ENCODE results near the gene SOWAHD. TPM values are rescaled to one million over a fixed set of nuclear protein-coding genes. Genes with fewer than 3 reads are reported as not detected.

The SOWAHD gene, protein sequence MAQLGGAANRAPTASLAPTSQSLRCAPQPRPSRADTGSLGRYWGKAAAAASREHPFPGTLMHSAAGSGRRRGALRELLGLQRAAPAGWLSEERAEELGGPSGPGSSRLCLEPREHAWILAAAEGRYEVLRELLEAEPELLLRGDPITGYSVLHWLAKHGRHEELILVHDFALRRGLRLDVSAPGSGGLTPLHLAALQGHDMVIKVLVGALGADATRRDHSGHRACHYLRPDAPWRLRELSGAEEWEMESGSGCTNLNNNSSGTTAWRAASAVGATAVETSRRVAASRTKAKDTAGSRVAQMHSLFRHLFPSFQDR
- 1 to 10 TPM in 1 of 4 donors, under 1 TPM in 2, not detected in 1; 0.72 to 1.1 (median 0.79) TPM for total RNA-seq

- DNase-seq (ENCODE audit: low spot score) (no peak), ATAC-seq (ENCODE audit: low FRiP score) (peak; percentile 35)
- no peak for TF ChIP-seq CTCF (IDR thresholded peaks at IDR 0.05)
Measured at GRCh38 chrX:119757979-119758730, at the start of gene SOWAHD. SOWAHD (plus strand) TSS chrX:119758588; CDS start chrX:119758668, 80 bp downstream.

DNA sequence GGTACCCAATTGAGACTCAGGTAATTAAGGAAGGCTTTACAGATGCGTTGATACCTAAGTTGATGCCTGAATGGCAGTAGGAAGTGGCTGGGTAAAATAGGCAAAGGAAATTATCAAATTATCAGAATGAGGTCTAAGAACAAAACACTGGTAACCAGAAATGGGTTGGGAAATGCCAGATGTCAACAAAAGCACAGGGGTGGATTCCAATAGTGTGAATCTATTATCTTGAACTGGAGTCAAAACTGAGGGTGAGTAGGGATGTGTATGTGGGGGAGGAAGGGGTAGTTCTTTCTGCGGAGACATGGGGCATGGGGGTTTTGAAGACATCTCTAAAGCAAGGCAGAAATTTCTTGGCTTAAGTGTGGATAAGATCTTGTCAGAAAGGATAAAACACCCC lies 49.5 kb upstream of the SOWAHD start:
- no peak for DNase-seq (ENCODE audit: low spot score)
- ATAC-seq (ENCODE audit: low FRiP score) = no peak
- no peak for TF ChIP-seq CTCF (IDR thresholded peaks at IDR 0.05)

DNA sequence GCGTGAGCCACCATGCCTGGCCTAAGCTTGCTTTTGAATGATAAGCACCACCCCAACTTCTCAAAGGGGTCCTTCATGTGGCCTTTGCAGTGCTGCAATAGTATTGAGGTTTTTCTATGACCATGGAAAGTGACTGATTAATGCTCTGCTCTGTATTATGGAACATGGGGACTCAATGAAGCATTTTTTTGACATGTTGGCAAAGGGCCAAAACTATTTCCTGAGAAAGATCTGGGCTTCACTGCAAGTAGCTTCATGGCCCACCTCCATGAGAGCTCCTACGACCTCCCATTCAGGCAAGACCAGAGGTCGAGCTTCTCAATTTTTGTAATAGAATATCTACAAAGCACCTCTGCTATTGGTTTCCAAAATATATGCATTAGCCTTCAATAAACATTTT lies 48.8 kb upstream of the SOWAHD start:
- no peak for DNase-seq (ENCODE audit: low spot score)
- no peak for TF ChIP-seq CTCF (IDR thresholded peaks at IDR 0.05)
- no peak for ATAC-seq (ENCODE audit: low FRiP score)

DNA sequence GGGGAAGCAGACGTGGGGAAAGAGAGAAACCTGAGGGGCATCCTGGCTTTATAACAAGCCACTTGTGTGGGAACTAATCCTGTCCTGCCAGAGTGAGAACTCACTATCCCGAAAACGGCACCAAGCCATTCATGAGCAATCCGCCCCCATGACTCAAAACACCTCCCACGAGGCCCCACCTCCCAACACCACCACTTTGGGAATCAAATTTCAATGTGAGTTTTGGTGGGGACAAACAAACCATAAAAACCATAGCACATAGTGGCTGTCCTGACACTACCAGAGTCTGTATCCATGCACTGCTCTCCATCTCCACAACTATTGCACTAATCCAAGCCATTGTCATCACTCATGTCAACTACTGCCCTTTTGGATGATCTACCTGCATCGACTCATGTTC lies 36.9 kb upstream of the SOWAHD start:
- no peak for ATAC-seq (ENCODE audit: low FRiP score)
- no peak for TF ChIP-seq CTCF (IDR thresholded peaks at IDR 0.05)
- DNase-seq (ENCODE audit: low spot score) = no peak

- no peak for ATAC-seq (ENCODE audit: low FRiP score)
- TF ChIP-seq CTCF (IDR thresholded peaks at IDR 0.05) = no peak
- no peak for DNase-seq (ENCODE audit: low spot score)
Measured at GRCh38 chrX:119721926-119722325, 36.5 kb upstream of the SOWAHD start.

DNA sequence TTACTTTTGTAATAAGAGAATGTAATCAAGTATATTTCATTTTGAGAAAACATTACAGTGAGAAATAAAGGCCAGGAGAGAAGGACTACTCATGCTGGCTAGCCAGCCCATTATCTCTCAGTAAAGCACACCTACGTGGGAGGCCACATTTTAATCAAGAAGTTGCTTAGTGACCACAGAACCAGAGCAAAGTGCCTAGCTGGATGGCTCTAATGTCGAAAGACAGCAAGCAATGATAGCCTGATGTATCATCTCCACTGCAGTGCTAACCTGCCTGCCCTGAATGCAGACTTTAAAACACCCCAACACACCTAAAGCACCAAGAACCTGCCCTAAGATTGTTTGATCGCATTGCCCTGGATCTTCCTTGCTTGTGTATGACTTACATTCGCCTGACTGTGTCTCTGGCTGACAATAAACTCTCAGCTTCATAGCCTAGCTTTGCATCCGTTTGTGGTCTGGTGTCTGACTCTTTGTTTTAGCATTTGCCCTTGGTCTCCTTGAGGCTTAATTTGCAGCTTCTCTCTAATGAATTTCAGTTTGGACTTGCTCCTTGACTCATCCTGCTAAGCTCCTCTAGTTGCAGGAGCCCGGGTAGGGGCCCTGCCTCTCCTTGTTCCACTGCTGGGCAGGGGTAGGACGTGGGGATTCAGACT lies 31.4 kb upstream of the SOWAHD start:
- ATAC-seq (ENCODE audit: low FRiP score) = no peak
- TF ChIP-seq CTCF (IDR thresholded peaks at IDR 0.05) = no peak
- no peak for DNase-seq (ENCODE audit: low spot score)

Data from omental fat pad (tissue), 4 donors.